BJ (cell line): ENCODE data around the gene ELF2. TPM values are rescaled to one million over a fixed set of nuclear protein-coding genes. Genes with fewer than 3 reads are reported as not detected.

ENCODE experiments used
- CTCF ChIA-PET: fragments of 350-600 bp; formaldehyde crosslinking; extraction: SDS; loops from one replicate; lab custom pipeline; 2021; ENCODE audit warnings: antibody characterized with exemption, inconsistent platforms; lab: Yijun Ruan, JAX
- POLR2A ChIA-PET: fragments of 300-600 bp; sonication (Branson Sonifier 250); formaldehyde crosslinking; extraction: SDS; loops from one replicate; lab custom pipeline; 2021; ENCODE audit warnings: antibody characterized with exemption; lab: Charles Lee
- DNase-seq: peaks from one replicate; pipeline ENCODE4 v3.0.0-alpha.2; 2011; ENCODE audit warnings: low read depth
- H3K27me3 ChIP-seq: 2 replicates; pipeline ENCODE4 v1.6.0; 2011; ENCODE audit warnings: low read length; ENCODE audit not compliant: control insufficient read depth, insufficient read depth
- H3K36me3 ChIP-seq: 2 replicates; pipeline ENCODE4 v1.5.1; 2011; ENCODE audit warnings: low read length; ENCODE audit not compliant: control insufficient read depth, insufficient read depth
- H3K4me3 ChIP-seq: 2 replicates; pipeline ENCODE4 v1.5.1; 2011; ENCODE audit warnings: low read depth, mild to moderate bottlenecking, control low read depth, low read length
- CTCF ChIP-seq: IDR thresholded peaks from 2 replicates; pipeline ENCODE4 v1.5.1; 2011; ENCODE audit warnings: low read depth, mild to moderate bottlenecking, control low read depth, inconsistent platforms, low read length, moderate library complexity; ENCODE audit not compliant: insufficient read depth
- polyA plus RNA-seq: library from polyadenylated mRNA; depleted of rRNA; stranded (reverse); fragments of >200 nt; gene quantifications from 2 replicates; pipeline ENCODE4 v1.2.3, GENCODE V29; 2011

The ELF2 gene
- polyA plus RNA-seq, 1 experiment, result 23.9 TPM

- H3K36me3 ChIP-seq, result no peaks in the 10 kb centered on the region
- CTCF ChIA-PET, result interaction anchor here (0.9 kb wide), 1 partner anchor 13 kb away, joined by 3 read pairs; no protein-coding TSS in a partner anchor
- H3K27me3 ChIP-seq, result no peaks in the 10 kb centered on the region
- no peak for DNase-seq
- POLR2A ChIA-PET, result no interaction called here
- TF ChIP-seq CTCF, result no peak
- no peak overlapping the region for H3K4me3 ChIP-seq
Measured at GRCh38 chr4:139209470-139210063, 32.5 kb upstream of the ELF2 start.

GRCh38 chr4:139208404-139208945 lies 31.5 kb upstream of the ELF2 start:
- ChIA-PET POLR2A (no interaction called here), CTCF (no interaction called here)
- TF ChIP-seq CTCF, result no peak
- peak; percentile 88 for DNase-seq
- H3K4me3 ChIP-seq, result no peak overlapping the region
- no peaks in the 10 kb centered on the region for H3K27me3 ChIP-seq
- no peaks in the 10 kb centered on the region for H3K36me3 ChIP-seq

- Histone ChIP-seq H3K27me3 (no peaks in the 10 kb centered on the region), H3K4me3 (no peak overlapping the region), H3K36me3 (no peaks in the 10 kb centered on the region)
- DNase-seq, result no peak
- POLR2A ChIA-PET, result no interaction called here
- TF ChIP-seq CTCF, result no peak
- CTCF ChIA-PET, result no interaction called here
Measured at GRCh38 chr4:139207873-139208403, 30.9 kb upstream of the ELF2 start.

- POLR2A ChIA-PET, result no interaction called here
- CTCF ChIA-PET, result no interaction called here
- TF ChIP-seq CTCF, result no peak
- Histone ChIP-seq H3K4me3 (no peak overlapping the region), H3K36me3 (no peaks in the 10 kb centered on the region), H3K27me3 (no peaks in the 10 kb centered on the region)
- DNase-seq, result no peak
Measured at GRCh38 chr4:139207247-139207646, 30.2 kb upstream of the ELF2 start.

GRCh38 chr4:139202991-139203390 lies 26.0 kb upstream of the ELF2 start:
- Histone ChIP-seq H3K27me3 (peaks cover 2% of the 10 kb centered on the region; the same call in 1 of the 2 replicates), H3K36me3 (no peaks in the 10 kb centered on the region), H3K4me3 (no peak overlapping the region)
- no peak for DNase-seq
- POLR2A ChIA-PET, result no interaction called here
- CTCF ChIA-PET, result interaction anchor here (1.1 kb wide), 1 partner anchor 93 kb away, joined by 3 read pairs; no protein-coding TSS in a partner anchor
- no peak for TF ChIP-seq CTCF
